Type B pancreatic cell (in vitro differentiated cells): Measurements from ENCODE around the gene HLA-F. TPM values are rescaled to one million over a fixed set of nuclear protein-coding genes. Genes with fewer than 3 reads are reported as not detected.

Source experiments
- DNase-seq: peaks from one replicate; pipeline ENCODE4 v3.0.0; 2021; ENCODE audit warnings: mixed read lengths; ENCODE audit not compliant: unreplicated experiment; ENCODE audit errors: extremely low spot score
- H3K27ac Mint-ChIP-seq: 2 replicates; pipeline ENCODE4 v1.8.0; 2021; ENCODE audit warnings: mild to moderate bottlenecking, mixed read lengths
- H3K27me3 Mint-ChIP-seq: 2 replicates; pipeline ENCODE4 v1.8.0; 2021; ENCODE audit warnings: mixed read lengths
- H3K36me3 Mint-ChIP-seq: 2 replicates; pipeline ENCODE4 v1.8.0; 2021; ENCODE audit warnings: mixed read lengths
- H3K4me1 Mint-ChIP-seq: one replicate; pipeline ENCODE4 v1.8.0; 2021; ENCODE audit warnings: mixed read lengths; ENCODE audit not compliant: unreplicated experiment
- H3K4me3 Mint-ChIP-seq: 2 replicates; pipeline ENCODE4 v1.8.0; 2021; ENCODE audit warnings: mild to moderate bottlenecking, mixed read lengths
- H3K9me3 Mint-ChIP-seq: 2 replicates; pipeline ENCODE4 v1.8.0; 2021; ENCODE audit warnings: mixed read lengths
- total RNA-seq: library from RNA; stranded (reverse); gene quantifications from 2 replicates; pipeline ENCODE4 v1.2.1, GENCODE V29; 2021; ENCODE audit warnings: low replicate concordance
- TF ChIP-seq, protein P1 (sequence below): fragments of 200-600 bp; sonication (generic); conservative IDR thresholded peaks from 2 replicates; pipeline ENCODE4 v1.5.0; 2021; ENCODE audit warnings: antibody characterized with exemption, mild to moderate bottlenecking

The HLA-F gene
- total RNA-seq, 1 donor from 2014 or later: 2.8 TPM

DNA sequence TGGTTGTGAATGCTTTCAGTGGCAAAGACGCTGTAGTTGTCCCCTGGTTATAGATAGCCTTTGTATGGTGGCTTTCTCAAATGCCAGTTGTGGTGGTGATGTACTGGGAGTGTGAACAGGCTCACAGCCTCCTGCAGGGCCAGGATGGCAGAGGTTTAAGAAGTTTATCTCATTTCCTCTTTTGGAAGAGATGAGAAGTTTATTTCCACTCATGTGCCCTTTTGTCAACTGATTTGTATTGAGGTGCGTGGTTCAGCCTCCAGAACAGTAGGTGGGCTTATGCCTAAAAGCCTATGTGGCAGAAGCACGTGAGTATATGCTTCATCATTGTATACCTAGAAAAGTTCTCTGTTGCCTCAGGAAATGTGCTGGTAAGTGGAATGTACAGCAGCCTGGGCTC, 28.6 kb upstream of the HLA-F start:
- H3K4me3 Mint-ChIP-seq: no peak overlapping the region
- H3K9me3 Mint-ChIP-seq: peaks cover 4% of the 10 kb centered on the region
- DNase-seq: no peak
- TF ChIP-seq, protein P1, sequence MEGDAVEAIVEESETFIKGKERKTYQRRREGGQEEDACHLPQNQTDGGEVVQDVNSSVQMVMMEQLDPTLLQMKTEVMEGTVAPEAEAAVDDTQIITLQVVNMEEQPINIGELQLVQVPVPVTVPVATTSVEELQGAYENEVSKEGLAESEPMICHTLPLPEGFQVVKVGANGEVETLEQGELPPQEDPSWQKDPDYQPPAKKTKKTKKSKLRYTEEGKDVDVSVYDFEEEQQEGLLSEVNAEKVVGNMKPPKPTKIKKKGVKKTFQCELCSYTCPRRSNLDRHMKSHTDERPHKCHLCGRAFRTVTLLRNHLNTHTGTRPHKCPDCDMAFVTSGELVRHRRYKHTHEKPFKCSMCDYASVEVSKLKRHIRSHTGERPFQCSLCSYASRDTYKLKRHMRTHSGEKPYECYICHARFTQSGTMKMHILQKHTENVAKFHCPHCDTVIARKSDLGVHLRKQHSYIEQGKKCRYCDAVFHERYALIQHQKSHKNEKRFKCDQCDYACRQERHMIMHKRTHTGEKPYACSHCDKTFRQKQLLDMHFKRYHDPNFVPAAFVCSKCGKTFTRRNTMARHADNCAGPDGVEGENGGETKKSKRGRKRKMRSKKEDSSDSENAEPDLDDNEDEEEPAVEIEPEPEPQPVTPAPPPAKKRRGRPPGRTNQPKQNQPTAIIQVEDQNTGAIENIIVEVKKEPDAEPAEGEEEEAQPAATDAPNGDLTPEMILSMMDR: no peak
- H3K4me1 Mint-ChIP-seq: no peaks in the 10 kb centered on the region
- H3K36me3 Mint-ChIP-seq: no peaks in the 10 kb centered on the region
- H3K27ac Mint-ChIP-seq: no peak overlapping the region
- H3K27me3 Mint-ChIP-seq: peaks cover 4% of the 10 kb centered on the region

DNA sequence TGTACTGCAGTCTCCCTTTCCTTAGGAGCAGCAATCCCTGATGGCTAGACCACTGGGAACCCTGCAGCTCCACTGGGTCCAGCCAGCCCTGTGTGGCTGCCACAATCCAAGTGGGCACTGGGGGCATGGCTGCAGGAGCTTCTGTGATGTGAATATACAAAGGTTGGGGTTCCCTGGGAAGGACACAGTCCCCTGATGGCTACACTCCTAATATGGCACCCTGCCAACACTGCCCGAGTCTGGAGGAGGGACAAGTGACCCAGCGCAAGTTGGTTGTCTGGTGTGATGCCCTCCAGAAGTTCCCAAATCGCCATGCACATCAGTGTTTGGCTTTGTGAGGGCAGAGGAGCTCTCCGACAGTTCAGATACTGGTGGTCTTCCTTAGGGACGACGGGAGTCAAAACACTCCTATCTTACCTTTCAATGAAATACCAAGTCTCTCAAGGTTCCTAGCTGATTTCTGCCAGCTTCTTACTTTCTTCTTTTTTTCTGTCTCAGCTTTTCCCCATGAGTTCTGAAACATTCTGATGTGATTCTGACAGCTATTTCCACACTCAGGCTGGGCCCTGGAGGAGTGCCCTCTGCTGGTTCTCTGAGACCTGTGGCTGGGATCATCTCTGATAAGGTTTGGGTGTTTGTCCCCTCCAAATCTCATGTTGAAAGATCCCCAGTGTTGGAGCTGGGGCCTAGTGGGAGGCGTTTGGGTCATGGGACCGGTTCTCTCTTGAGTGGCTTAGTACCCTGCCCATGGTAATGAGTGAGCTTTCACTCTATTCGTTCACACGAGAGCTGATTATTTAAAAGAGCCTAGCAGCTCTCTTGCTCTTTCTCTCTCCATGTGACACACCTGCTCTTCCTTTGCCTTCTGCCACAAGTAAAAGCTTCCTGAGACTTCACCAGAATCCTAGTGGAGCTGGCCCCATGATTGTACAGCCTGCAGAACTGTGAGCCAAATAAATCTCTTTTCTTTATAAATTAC, 26.8 kb upstream of the HLA-F start:
- no peak overlapping the region for H3K4me3 Mint-ChIP-seq
- no peak overlapping the region for H3K27ac Mint-ChIP-seq
- H3K4me1 Mint-ChIP-seq: no peaks in the 10 kb centered on the region
- H3K36me3 Mint-ChIP-seq: no peaks in the 10 kb centered on the region
- H3K27me3 Mint-ChIP-seq: peaks cover 15% of the 10 kb centered on the region
- no peak for DNase-seq
- H3K9me3 Mint-ChIP-seq: peaks cover 4% of the 10 kb centered on the region
- TF ChIP-seq, protein P1: peak; percentile 58

DNA sequence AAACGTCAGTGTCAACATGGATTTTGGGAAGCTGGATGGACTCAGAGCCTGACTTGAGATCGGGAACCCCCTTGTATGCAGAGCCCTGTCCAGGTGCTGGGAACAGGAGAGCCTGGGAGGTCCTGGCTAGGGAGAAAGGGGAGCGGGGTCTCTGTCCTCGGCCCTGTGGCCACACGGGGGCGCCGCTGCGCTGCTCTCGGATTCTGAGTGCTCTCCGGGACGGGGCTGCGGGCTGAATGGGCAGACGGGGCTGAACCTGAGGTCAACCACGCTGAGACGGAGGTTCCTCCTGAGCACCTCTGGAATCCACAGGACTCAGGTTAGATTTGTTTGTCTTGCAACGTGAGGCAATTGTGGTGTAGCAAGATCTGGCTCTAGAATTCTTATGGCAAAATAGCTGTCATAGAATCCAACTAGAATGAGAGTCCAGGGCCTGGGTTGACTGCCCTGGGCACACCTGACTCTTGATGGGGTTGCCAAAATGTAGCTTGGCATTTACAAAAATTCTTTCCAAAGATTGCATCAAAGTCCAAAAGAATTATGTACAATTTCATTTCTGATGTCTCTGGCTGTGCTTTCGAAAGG, 20.6 kb upstream of the HLA-F start:
- Mint-ChIP-seq H3K27me3 (peaks cover 61% of the 10 kb centered on the region), H3K27ac (no peak overlapping the region), H3K36me3 (no peaks in the 10 kb centered on the region), H3K4me3 (no peak overlapping the region), H3K4me1 (no peaks in the 10 kb centered on the region), H3K9me3 (no peaks in the 10 kb centered on the region)
- no peak for DNase-seq
- TF ChIP-seq, protein P1: peak; percentile 77

DNA sequence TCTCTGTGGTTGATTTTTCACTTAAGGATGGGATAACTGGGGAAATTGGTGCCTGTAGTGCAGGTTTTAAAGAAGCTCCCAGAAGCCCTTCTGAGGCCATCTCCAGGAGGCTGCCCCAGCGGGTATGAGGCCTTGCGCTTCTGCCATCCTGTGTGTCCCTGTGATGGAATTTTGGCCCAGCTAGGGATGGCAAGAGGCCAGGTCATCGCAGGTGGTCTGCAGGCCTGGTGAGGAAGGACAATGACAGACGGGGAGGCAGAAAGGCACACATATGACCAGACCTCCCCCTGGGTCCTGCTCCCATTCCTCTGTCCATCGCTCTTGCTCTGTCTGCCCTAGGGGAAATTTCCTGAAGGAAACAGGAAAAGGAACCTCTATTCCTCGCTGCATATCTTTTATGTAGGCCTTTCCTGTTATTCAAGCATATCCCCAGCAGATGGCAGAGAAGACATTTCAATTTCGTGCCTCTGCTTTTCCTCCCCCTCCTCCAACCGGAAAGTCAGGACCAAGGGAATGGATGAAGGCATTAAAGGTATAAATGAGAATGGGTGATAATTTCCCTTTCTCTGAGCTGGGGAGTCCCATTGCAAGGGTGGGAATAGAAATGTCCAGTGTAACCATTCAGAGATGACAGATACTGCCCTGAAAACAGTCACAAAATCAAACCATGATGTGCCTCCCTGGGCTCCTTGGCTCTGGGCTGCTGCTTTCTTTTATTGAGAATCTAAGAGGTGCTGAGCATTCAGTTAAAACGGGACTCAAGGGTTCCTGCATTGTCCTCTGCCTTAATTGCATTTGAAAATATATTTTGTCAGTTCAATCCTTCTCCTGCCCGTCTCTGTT, 17.6 kb upstream of the HLA-F start:
- Mint-ChIP-seq H3K36me3 (no peaks in the 10 kb centered on the region), H3K9me3 (no peaks in the 10 kb centered on the region), H3K4me1 (no peaks in the 10 kb centered on the region), H3K27ac (no peak overlapping the region), H3K4me3 (no peak overlapping the region), H3K27me3 (peaks cover 73% of the 10 kb centered on the region)
- DNase-seq: no peak
- TF ChIP-seq, protein P1: peak; percentile 75

DNA sequence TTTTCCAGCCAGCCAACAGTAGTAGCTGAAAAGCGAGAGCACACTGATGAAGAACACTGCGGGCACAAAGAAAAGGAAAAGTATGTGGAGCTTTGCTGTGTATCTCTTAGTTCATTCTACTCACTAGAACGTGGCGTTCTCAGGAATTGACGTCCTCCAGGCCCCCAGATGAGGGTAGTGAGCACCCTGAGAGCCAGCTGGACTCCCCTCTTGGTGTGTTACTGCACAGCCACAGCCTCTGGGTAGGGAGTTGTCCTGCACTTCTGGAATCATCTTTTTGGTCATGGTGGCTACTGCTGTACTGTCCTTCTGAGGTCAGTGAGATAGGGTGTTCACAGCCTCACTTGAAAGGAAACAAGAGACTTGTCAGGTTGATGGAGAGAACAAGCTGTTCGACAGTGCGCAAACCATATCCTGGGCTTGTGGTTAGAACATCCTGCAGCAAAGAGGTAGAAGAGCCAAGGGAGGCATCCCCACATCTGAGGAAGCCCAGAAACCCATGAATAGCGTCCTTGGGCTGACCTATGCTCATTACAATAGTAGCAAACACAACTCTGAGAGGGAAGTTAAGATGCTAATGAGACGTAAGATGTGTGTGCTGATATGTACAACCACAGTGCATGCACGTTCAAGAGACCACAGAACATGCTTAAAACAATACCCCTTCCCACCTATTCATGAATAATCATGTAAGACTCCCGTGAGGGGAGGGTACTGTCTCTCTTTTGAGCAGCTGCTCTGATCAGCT, 14.6 kb upstream of the HLA-F start:
- no peak for DNase-seq
- H3K4me1 Mint-ChIP-seq: no peaks in the 10 kb centered on the region
- peaks cover 79% of the 10 kb centered on the region for H3K27me3 Mint-ChIP-seq
- no peak overlapping the region for H3K4me3 Mint-ChIP-seq
- H3K36me3 Mint-ChIP-seq: no peaks in the 10 kb centered on the region
- TF ChIP-seq, protein P1: no peak
- H3K27ac Mint-ChIP-seq: no peak overlapping the region
- no peaks in the 10 kb centered on the region for H3K9me3 Mint-ChIP-seq
